Duodenal mucosa (tissue), 2 donors: Measurements from ENCODE around the gene FGF2.

Source experiments
- H3K27ac ChIP-seq: one replicate; pipeline ENCODE4 v1.7.0; 2013; ENCODE audit warnings: low read depth, low read length
- H3K27me3 ChIP-seq, 2 donors: one replicate each; pipeline ENCODE4 v1.7.0; 2013; ENCODE audit warnings: low read length in 2 of 2, control low read depth in 1 of 2; ENCODE audit not compliant: insufficient read depth in 2 of 2, control insufficient read depth in 1 of 2
- H3K36me3 ChIP-seq, 2 donors: one replicate each; pipeline ENCODE4 v1.7.0; 2013; ENCODE audit warnings: low read length in 2 of 2, control low read depth in 1 of 2; ENCODE audit not compliant: insufficient read depth in 2 of 2, control insufficient read depth in 1 of 2
- H3K4me1 ChIP-seq, 2 donors: one replicate each; pipeline ENCODE4 v1.7.0; 2013; ENCODE audit warnings: low read length in 2 of 2, control low read depth in 1 of 2; ENCODE audit not compliant: insufficient read depth in 2 of 2, control insufficient read depth in 1 of 2
- H3K4me3 ChIP-seq, 2 donors: one replicate each; pipeline ENCODE4 v1.7.0; 2013; ENCODE audit warnings: low read length in 2 of 2, low read depth in 1 of 2
- H3K9ac ChIP-seq, 2 donors: one replicate each; pipeline ENCODE4 v1.7.0; 2013; ENCODE audit warnings: low read length in 2 of 2, low read depth in 1 of 2
- H3K9me3 ChIP-seq, 2 donors: one replicate each; pipeline ENCODE4 v1.7.0; 2013; ENCODE audit warnings: low read length in 2 of 2, control low read depth in 1 of 2; ENCODE audit not compliant: control insufficient read depth in 1 of 2

The FGF2 gene

DNA sequence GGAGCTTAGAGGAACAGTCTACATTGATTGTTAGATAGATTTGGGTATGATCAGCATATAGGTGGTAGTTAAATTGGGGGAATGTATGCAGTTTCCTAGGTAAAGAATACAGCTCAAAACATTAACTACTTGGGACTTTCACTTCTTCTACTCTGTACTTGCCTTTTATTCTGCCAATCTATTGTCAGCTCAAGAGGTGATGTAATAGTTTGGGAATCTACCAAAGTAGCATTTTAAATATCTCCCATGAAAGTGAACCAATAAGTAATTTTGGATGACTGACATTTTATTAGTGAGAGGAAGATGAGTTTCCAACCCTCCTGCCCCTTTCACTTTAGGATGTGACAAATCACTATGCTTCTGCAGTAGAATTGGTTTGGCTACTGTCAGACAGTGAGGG is 52.4 kb downstream of the FGF2 start:
- Histone ChIP-seq H3K9ac (no peak overlapping the region), H3K36me3 (no peaks in the 10 kb centered on the region), H3K9me3 (no peaks in the 10 kb centered on the region), H3K27me3 (no peaks in the 10 kb centered on the region), H3K27ac (no peak overlapping the region), H3K4me1 (no peaks in the 10 kb centered on the region), H3K4me3 (no peak overlapping the region)

GRCh38 chr4:122882857-122883735 is 56.5 kb downstream of the FGF2 start:
- Histone ChIP-seq H3K36me3 (no peaks in the 10 kb centered on the region), H3K9ac (no peak overlapping the region), H3K4me1 (no peaks in the 10 kb centered on the region), H3K4me3 (no peak overlapping the region), H3K27me3 (no peaks in the 10 kb centered on the region), H3K27ac (no peak overlapping the region), H3K9me3 (no peaks in the 10 kb centered on the region)

- Histone ChIP-seq H3K4me3 (no peak overlapping the region), H3K27me3 (no peaks in the 10 kb centered on the region), H3K4me1 (no peaks in the 10 kb centered on the region), H3K27ac (no peak overlapping the region), H3K36me3 (no peaks in the 10 kb centered on the region), H3K9ac (no peak overlapping the region), H3K9me3 (no peaks in the 10 kb centered on the region)
These were observed 57.9 kb downstream of the FGF2 start for GRCh38 chr4:122884499-122884898.

GRCh38 chr4:122889726-122890125 is 63.1 kb downstream of the FGF2 start:
- no peak overlapping the region for H3K9ac ChIP-seq
- no peak overlapping the region for H3K27ac ChIP-seq
- H3K4me1 ChIP-seq: no peaks in the 10 kb centered on the region
- H3K27me3 ChIP-seq: no peaks in the 10 kb centered on the region
- H3K4me3 ChIP-seq: no peak overlapping the region
- H3K9me3 ChIP-seq: no peaks in the 10 kb centered on the region
- H3K36me3 ChIP-seq: no peaks in the 10 kb centered on the region

GRCh38 chr4:122890147-122890795 is 63.6 kb downstream of the FGF2 start:
- Histone ChIP-seq H3K27me3 (no peaks in the 10 kb centered on the region), H3K9me3 (no peaks in the 10 kb centered on the region), H3K27ac (no peak overlapping the region), H3K9ac (no peak overlapping the region), H3K4me1 (no peaks in the 10 kb centered on the region), H3K36me3 (no peaks in the 10 kb centered on the region), H3K4me3 (no peak overlapping the region)

- Histone ChIP-seq H3K36me3 (no peaks in the 10 kb centered on the region), H3K9me3 (no peaks in the 10 kb centered on the region), H3K27ac (no peak overlapping the region), H3K27me3 (no peaks in the 10 kb centered on the region), H3K4me3 (no peak overlapping the region), H3K9ac (no peak overlapping the region), H3K4me1 (no peaks in the 10 kb centered on the region)
These were observed 68.2 kb downstream of the FGF2 start for GRCh38 chr4:122894827-122895226.

GRCh38 chr4:122895336-122895995 is 68.8 kb downstream of the FGF2 start:
- Histone ChIP-seq H3K27me3 (no peaks in the 10 kb centered on the region), H3K4me3 (no peak overlapping the region), H3K27ac (no peak overlapping the region), H3K36me3 (no peaks in the 10 kb centered on the region), H3K9ac (no peak overlapping the region), H3K4me1 (no peaks in the 10 kb centered on the region), H3K9me3 (no peaks in the 10 kb centered on the region)

GRCh38 chr4:122896270-122896669 is 69.6 kb downstream of the FGF2 start:
- Histone ChIP-seq H3K27ac (no peak overlapping the region), H3K9ac (no peak overlapping the region), H3K36me3 (no peaks in the 10 kb centered on the region), H3K9me3 (no peaks in the 10 kb centered on the region), H3K4me3 (no peak overlapping the region), H3K4me1 (no peaks in the 10 kb centered on the region), H3K27me3 (no peaks in the 10 kb centered on the region)

- Histone ChIP-seq H3K4me1 (no peaks in the 10 kb centered on the region), H3K27ac (no peak overlapping the region), H3K27me3 (no peaks in the 10 kb centered on the region), H3K9ac (no peak overlapping the region), H3K36me3 (peaks cover 0 to 2% of the 10 kb centered on the region in 2 donors), H3K9me3 (no peaks in the 10 kb centered on the region), H3K4me3 (no peak overlapping the region)
These were observed 71.9 kb downstream of the FGF2 start for GRCh38 chr4:122898370-122899150.
